Stimulated activated CD8-positive, alpha-beta memory T cell treated with anti-CD3 and anti-CD28 coated beads, Interleukin-7, amount 100 ng/mL, for 48 hours (primary cell): ENCODE data around the gene ZNF766.
"Not testable (repeated sequence)": the region's sequence is repeated elsewhere in the genome, so short reads cannot be mapped to it uniquely, and the experiment has no call there.

Experiments used
- DNase-seq, 2 donors: peaks; one replicate each; pipeline ENCODE4 v3.0.0-alpha.2; 2020; ENCODE audit warnings: low read depth in 1 of 2; ENCODE audit errors: extremely low read depth in 1 of 2

Gene ZNF766

GRCh38 chr19:52274191-52274590, 4.8 kb downstream of the ZNF766 start:
- no peak for DNase-seq

- no peak for DNase-seq
Measured at GRCh38 chr19:52275988-52276387, 6.6 kb downstream of the ZNF766 start.

GRCh38 chr19:52277471-52277870, 8.1 kb downstream of the ZNF766 start:
- DNase-seq: no peak

GRCh38 chr19:52286256-52286655, 16.9 kb downstream of the ZNF766 start:
- no peak for DNase-seq

GRCh38 chr19:52291781-52292180, 22.4 kb downstream of the ZNF766 start:
- DNase-seq: no peak

- DNase-seq: not testable (repeated sequence)
Measured at GRCh38 chr19:52292946-52293345, 23.6 kb downstream of the ZNF766 start.

GRCh38 chr19:52296400-52296772, 27.0 kb downstream of the ZNF766 start:
- DNase-seq: no peak

GRCh38 chr19:52296773-52297600, 27.6 kb downstream of the ZNF766 start, which contains the start of gene ZNF480:
TSS of gene ZNF480 (plus strand) at chr19:52297169. CDS start at chr19:52300413, 3,244 bp downstream.
- DNase-seq: peak; percentile 41 to 43

GRCh38 chr19:52297601-52298364, 28.4 kb downstream of the ZNF766 start:
- no peak for DNase-seq

- DNase-seq: no peak
Measured at GRCh38 chr19:52307275-52307674, 37.9 kb downstream of the ZNF766 start.

GRCh38 chr19:52322429-52322828, 53.0 kb downstream of the ZNF766 start:
- DNase-seq: no peak

- DNase-seq: no peak
Measured at GRCh38 chr19:52331757-52332156, 62.4 kb downstream of the ZNF766 start.

GRCh38 chr19:52335768-52336116, 66.4 kb downstream of the ZNF766 start:
- DNase-seq: no peak

GRCh38 chr19:52336117-52336790, 66.9 kb downstream of the ZNF766 start, which contains the start of gene ZNF610:
TSS of gene ZNF610 (plus strand) at chr19:52336243. CDS start at chr19:52349173, 12,930 bp downstream.
- peak; percentile 61 to 80 for DNase-seq

GRCh38 chr19:52336791-52337381, 67.5 kb downstream of the ZNF766 start:
- DNase-seq: no peak

GRCh38 chr19:52339022-52339421, 69.6 kb downstream of the ZNF766 start:
- not testable (repeated sequence) for DNase-seq

GRCh38 chr19:52343548-52343947, 74.2 kb downstream of the ZNF766 start:
- DNase-seq: peak in 1 of 2 donors; percentile 28

GRCh38 chr19:52345162-52345561, 75.8 kb downstream of the ZNF766 start:
- DNase-seq: no peak
